Uterus (tissue), 4 donors: ENCODE results near the gene SCYGR3. TPM values are rescaled to one million over a fixed set of nuclear protein-coding genes. Genes with fewer than 3 reads are reported as not detected.

Experiments
- DNase-seq, 2 donors: peaks; one replicate each; pipeline ENCODE4 v3.0.0-alpha.2; 2019 to 2020
- H3K27ac ChIP-seq, 2 donors: fragments of 200-600 bp; sonication (generic); 1 replicate in 1 of 2; 2 replicates in 1 of 2; pipeline ENCODE4 v1.5.1; 2016 to 2018
- H3K27me3 ChIP-seq, 2 donors: fragments of 200-600 bp; sonication (generic); one replicate each; pipeline ENCODE4 v1.5.1; 2018 to 2019; ENCODE audit warnings: control low read depth in 1 of 2
- H3K36me3 ChIP-seq, 2 donors: fragments of 200-600 bp; sonication (generic); one replicate each; pipeline ENCODE4 v1.5.1; 2019; ENCODE audit warnings: control low read depth in 1 of 2
- H3K4me1 ChIP-seq, 2 donors: fragments of 200-600 bp; sonication (generic); one replicate each; pipeline ENCODE4 v1.5.1; 2018 to 2019; ENCODE audit warnings: control low read depth in 1 of 2
- H3K4me3 ChIP-seq, 2 donors: fragments of 200-600 bp; sonication (generic); 1 replicate in 1 of 2; 2 replicates in 1 of 2; pipeline ENCODE4 v1.5.1; 2018 to 2019; ENCODE audit warnings: mild to moderate bottlenecking in 1 of 2
- H3K9me3 ChIP-seq, 2 donors: fragments of 200-600 bp; sonication (generic); one replicate each; pipeline ENCODE4 v1.5.1; 2019; ENCODE audit warnings: control low read depth in 1 of 2
- POLR2A ChIP-seq, 2 donors: fragments of 450-650 bp; IDR thresholded peaks; one replicate each; pipeline ENCODE4 v1.6.1; 2016; ENCODE audit warnings: antibody characterized with exemption in 2 of 2, mild to moderate bottlenecking in 1 of 2, moderate library complexity in 1 of 2
- intact Hi-C: fragments of 100-400 bp; cut with DNase I; formaldehyde crosslinking; loops from one replicate; pipeline ENCODE4 v1.15.1; 2023; ENCODE audit warnings: low total_unique reads
- total RNA-seq, 4 donors: library from RNA; depleted of rRNA in 3 of 4; stranded (reverse); fragments of >200 nt in 3 of 4; gene quantifications; one replicate each; pipeline versions ENCODE4 v1.1.0 to v1.2.4, GENCODE V29; 2014 to 2023
- TF ChIP-seq, protein P1 (sequence below), 4 experiments: fragments of 200-600 bp in 2 of 4; fragments of 450-650 bp in 2 of 4; sonication (generic) in 2 of 4; IDR thresholded peaks; one replicate each; pipeline ENCODE4 v1.5.1; 2016 to 2019; ENCODE audit warnings: antibody characterized with exemption in 4 of 4, mild to moderate bottlenecking in 2 of 4, moderate library complexity in 1 of 4
- donor health status: DM: yes; HTN: yes; CAD: no.

The SCYGR3 gene
- total RNA-seq, 4 donors from 2014 or later = not detected

DNA sequence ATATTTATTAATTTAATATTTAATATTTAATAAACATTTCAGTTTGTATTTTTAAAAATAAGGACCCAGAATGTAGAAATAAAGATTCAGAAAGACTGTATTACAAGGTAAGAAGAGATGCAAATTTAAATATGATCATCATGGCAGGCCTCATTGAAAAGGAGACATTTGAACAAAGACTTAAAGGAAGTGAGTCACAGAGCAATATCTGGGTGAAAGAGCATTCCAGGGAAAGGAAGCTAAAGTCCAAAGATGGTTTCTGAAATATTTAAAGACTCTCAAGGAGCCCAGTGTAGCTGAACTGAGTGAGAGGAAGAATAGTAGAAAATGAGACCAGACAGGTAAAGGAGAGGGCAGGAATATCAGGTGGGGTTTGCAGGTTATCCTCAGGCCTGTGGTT lies 8.6 kb upstream of the SCYGR3 start:
- intact Hi-C loops = no loop called here
- Histone ChIP-seq H3K4me3 (no peak overlapping the region), H3K9me3 (no peaks in the 10 kb centered on the region), H3K27me3 (no peaks in the 10 kb centered on the region), H3K27ac (no peak overlapping the region), H3K4me1 (no peaks in the 10 kb centered on the region), H3K36me3 (no peaks in the 10 kb centered on the region)
- TF ChIP-seq, protein P1, sequence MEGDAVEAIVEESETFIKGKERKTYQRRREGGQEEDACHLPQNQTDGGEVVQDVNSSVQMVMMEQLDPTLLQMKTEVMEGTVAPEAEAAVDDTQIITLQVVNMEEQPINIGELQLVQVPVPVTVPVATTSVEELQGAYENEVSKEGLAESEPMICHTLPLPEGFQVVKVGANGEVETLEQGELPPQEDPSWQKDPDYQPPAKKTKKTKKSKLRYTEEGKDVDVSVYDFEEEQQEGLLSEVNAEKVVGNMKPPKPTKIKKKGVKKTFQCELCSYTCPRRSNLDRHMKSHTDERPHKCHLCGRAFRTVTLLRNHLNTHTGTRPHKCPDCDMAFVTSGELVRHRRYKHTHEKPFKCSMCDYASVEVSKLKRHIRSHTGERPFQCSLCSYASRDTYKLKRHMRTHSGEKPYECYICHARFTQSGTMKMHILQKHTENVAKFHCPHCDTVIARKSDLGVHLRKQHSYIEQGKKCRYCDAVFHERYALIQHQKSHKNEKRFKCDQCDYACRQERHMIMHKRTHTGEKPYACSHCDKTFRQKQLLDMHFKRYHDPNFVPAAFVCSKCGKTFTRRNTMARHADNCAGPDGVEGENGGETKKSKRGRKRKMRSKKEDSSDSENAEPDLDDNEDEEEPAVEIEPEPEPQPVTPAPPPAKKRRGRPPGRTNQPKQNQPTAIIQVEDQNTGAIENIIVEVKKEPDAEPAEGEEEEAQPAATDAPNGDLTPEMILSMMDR (IDR thresholded peaks at IDR 0.05) = no peak
- no peak for TF ChIP-seq POLR2A (IDR thresholded peaks at IDR 0.05)
- DNase-seq = no peak

DNA sequence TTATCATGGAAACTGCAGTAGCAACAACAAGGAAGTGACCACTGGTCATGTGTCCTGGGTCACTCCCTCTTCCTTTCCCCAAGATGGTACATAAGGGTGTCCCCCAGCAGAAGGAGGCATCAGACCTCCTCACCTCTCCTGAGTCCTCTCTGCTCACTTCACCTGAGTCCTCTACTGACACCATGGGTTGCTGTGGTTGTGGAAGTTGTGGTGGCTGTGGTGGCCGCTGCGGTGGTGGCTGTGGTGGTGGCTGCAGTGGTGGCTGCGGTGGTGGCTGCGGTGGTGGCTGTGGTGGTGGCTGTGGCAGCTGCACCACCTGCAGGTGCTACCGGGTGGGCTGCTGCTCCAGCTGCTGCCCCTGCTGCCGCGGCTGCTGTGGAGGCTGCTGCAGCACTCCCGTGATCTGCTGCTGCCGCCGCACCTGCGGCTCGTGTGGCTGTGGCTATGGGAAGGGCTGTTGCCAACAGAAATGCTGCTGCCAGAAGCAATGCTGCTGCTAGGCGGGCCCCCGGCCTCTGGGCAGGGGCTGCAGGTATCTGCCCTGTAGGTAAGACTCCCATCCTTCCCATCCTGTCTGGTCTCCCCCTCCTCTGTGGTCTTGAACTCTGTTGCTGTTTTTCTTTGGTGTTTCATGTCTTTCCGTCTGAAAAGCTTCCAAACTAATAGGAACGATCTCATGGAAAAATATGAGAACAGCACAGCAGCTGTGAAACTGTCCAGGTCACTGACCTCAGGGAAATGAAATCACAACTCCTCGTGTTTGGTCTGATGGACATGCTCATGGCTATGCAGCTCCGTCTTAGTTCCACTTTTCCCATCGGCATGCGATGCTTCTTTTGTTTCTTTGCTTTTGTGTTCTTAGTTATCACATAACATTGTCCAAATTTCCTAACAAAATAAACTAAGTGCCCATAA lies 2.9 kb upstream of the SCYGR3 start, which contains the start of gene SCYGR4:
SCYGR4 (plus strand) TSS at position 183 of the 915 bp plus-strand sequence; CDS start at position 183, 0 bp downstream.
- H3K36me3 ChIP-seq = no peaks in the 10 kb centered on the region
- intact Hi-C loops = no loop called here
- H3K4me3 ChIP-seq = no peak within 1 kb of the TSS
- H3K27ac ChIP-seq = no peak within 1 kb of the TSS
- no peaks in the 10 kb centered on the region for H3K9me3 ChIP-seq
- H3K27me3 ChIP-seq = no peaks in the 10 kb centered on the region
- DNase-seq = no peak
- TF ChIP-seq, protein P1 (IDR thresholded peaks at IDR 0.05) = no peak
- TF ChIP-seq POLR2A (IDR thresholded peaks at IDR 0.05) = no peak
- no peaks in the 10 kb centered on the region for H3K4me1 ChIP-seq

DNA sequence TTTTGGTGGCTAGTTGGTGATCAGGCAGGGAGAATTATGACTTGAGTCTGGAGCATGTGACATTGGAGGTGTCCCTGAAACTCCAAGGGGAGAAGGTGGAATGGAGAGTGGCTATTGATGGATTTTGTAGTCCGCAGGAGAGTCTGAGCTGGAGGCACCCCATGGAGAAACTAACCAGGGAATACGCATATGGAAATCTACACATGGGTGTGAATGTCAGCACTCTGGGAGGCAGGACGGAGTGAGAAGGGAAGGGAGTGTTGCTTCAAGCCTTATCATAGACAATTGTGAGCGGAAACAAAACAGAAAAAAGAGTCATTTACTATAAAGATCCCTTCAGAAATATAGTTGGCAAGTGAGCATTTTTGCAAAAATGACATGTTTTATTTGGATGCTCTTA lies 2.0 kb upstream of the SCYGR3 start:
- Histone ChIP-seq H3K4me1 (no peaks in the 10 kb centered on the region), H3K9me3 (no peaks in the 10 kb centered on the region), H3K27ac (no peak overlapping the region), H3K4me3 (no peak overlapping the region), H3K36me3 (no peaks in the 10 kb centered on the region), H3K27me3 (no peaks in the 10 kb centered on the region)
- TF ChIP-seq, protein P1 (IDR thresholded peaks at IDR 0.05) = no peak
- no peak for TF ChIP-seq POLR2A (IDR thresholded peaks at IDR 0.05)
- intact Hi-C loops = no loop called here
- no peak for DNase-seq

DNA sequence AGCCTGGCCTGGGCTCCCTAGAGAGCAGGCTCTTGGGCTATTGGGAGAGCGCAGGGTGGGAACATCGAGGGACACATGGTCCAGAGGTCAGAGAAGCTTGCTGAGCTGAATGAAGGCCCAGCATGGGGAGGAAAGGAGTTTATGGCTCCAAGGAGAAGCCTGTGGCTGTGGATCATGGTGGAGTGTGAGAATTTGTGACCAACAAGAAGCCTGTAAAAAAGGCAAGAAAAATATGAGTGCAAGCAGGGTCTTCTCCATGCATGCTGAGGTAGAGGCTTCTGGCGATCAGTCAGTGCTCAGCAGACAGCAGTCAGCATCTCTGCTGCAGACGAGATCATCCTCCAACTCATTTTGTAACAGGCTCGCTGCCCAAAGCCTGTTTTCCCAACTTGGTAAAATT lies 1.3 kb upstream of the SCYGR3 start:
- no peak for DNase-seq
- intact Hi-C loops = no loop called here
- no peaks in the 10 kb centered on the region for H3K4me1 ChIP-seq

DNA sequence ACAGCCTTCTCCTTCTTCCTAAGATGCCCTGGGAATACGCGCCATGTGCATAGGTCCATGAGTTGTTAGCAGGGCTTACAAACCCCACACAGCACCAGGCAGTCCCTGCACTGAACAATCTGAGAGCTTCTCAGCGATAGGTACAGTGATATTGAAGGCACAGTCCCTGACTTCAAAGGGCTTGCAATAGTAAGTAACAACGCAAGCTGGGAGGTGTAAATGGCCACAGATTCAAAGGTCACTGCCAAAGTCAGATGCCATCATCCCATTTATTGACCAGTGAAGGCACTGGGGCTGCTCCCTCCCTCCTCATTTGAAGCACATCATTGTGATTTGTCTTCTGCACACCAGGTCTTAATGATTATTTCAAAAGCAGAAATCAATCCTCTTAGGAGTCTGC lies 541 bp upstream of the SCYGR3 start:
- no peaks in the 10 kb centered on the region for H3K36me3 ChIP-seq
- H3K4me3 ChIP-seq = no peak overlapping the region
- no peaks in the 10 kb centered on the region for H3K4me1 ChIP-seq
- intact Hi-C loops = no loop called here
- TF ChIP-seq, protein P1 (IDR thresholded peaks at IDR 0.05) = no peak
- TF ChIP-seq POLR2A (IDR thresholded peaks at IDR 0.05) = no peak
- H3K27me3 ChIP-seq = no peaks in the 10 kb centered on the region
- H3K27ac ChIP-seq = no peak overlapping the region
- H3K9me3 ChIP-seq = no peaks in the 10 kb centered on the region
- DNase-seq = no peak

More for the DNA sequence above, 1.3 kb upstream of the SCYGR3 start:
- no peaks in the 10 kb centered on the region for H3K9me3 ChIP-seq
- no peak overlapping the region for H3K27ac ChIP-seq
- H3K27me3 ChIP-seq = no peaks in the 10 kb centered on the region
- H3K36me3 ChIP-seq = no peaks in the 10 kb centered on the region
- TF ChIP-seq, protein P1 (IDR thresholded peaks at IDR 0.05) = no peak
- TF ChIP-seq POLR2A (IDR thresholded peaks at IDR 0.05) = no peak
- H3K4me3 ChIP-seq = no peak overlapping the region
